Stomach smooth muscle (tissue), 2 donors: ENCODE measurements around the gene ADH1C.

Source experiments
- H3K27ac ChIP-seq: one replicate; pipeline ENCODE4 v1.7.0; 2013; ENCODE audit warnings: mild to moderate bottlenecking, low read length, inconsistent platforms
- H3K27me3 ChIP-seq, 2 donors: one replicate each; pipeline ENCODE4 v1.7.0; 2013; ENCODE audit warnings: low read length in 2 of 2; ENCODE audit not compliant: insufficient read depth in 2 of 2, control insufficient read depth in 1 of 2
- H3K36me3 ChIP-seq, 2 donors: one replicate each; pipeline ENCODE4 v1.7.0; 2013; ENCODE audit warnings: low read length in 2 of 2; ENCODE audit not compliant: control insufficient read depth in 2 of 2, insufficient read depth in 2 of 2
- H3K4me1 ChIP-seq: one replicate; pipeline ENCODE4 v1.7.0; 2013; ENCODE audit warnings: low read length; ENCODE audit not compliant: control insufficient read depth, insufficient read depth
- H3K4me3 ChIP-seq, 2 donors: one replicate each; pipeline ENCODE4 v1.7.0; 2013; ENCODE audit warnings: low read length in 2 of 2
- H3K9ac ChIP-seq, 2 donors: one replicate each; pipeline ENCODE4 v1.7.0; 2013; ENCODE audit warnings: low read length in 2 of 2, mild to moderate bottlenecking in 1 of 2
- H3K9me3 ChIP-seq, 2 donors: one replicate each; pipeline ENCODE4 v1.7.0; 2013; ENCODE audit warnings: low read length in 2 of 2; ENCODE audit not compliant: control insufficient read depth in 2 of 2
- donor health status: healthy.
- donor health status: Pancreatic carcinoma.

ADH1C gene

DNA sequence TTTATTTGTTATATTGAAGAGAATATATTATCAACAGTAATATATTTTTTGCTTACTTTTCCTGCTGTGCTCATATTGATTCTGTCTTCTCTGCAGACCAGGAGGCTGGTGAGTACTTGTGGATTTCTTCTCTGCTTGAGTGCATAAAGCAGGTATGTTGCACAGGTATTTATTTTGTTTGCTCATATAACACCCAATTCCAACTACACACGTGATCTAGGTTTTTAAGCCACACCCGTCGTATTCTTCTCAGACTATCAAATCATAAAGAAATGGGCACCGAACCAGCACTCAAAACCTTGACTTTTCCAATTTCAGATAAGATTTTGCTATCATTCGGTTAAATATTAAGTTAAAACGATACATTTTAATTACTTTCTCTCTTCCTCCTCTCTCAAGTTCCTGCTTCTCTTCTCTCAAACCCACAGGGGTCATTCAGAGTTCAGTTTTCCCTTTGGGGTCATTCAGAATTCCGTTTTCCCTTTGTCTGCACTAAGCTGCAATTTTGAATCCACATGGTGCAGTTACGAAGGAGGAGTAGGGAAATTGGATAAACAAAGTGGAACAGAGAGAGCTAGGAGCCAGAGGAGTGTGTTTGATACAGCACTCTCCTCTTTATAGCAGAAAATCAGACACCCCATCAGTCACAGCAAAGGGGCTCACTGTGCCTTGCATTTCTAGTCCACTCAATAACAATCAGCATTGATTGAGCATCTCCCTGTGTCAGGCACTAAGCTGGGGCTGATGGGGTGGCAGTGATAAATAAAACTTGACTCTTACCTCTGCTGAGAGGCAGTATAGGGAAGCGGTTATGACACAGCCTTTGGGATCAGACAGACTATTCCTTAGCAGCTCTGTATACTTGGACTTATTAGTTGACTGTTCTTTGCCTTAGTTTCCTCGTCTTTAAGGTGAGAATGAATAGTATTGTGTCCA lies at the start of gene ADH1C:
TSS of gene ADH1C (minus strand) at position 145 of the 936 bp plus-strand sequence. CDS start at position 74, 71 bp downstream.
- Histone ChIP-seq H3K4me1 (peaks cover 3% of the 10 kb centered on the region), H3K4me3 (no peak within 1 kb of the TSS)

DNA sequence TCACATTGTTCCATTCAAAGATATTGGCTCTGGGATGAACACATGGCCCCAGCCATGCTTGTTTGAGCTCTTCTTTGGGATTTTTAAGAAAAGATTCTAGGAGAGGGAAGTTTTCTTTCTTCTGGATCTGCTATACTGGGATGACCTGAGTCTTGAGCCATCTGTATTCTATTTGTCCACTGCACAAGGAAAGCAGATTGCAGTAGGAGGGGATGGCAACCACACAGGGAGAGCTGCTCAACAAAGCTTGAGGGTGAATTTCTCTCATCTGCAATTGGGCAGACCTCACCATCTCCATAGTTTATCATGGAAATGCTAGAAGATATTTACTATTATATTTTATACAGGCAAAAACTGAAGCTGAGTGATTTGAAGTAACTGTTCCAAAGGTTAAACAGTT lies 48.3 kb upstream of the ADH1C start:
- Histone ChIP-seq H3K4me3 (no peak overlapping the region), H3K36me3 (no peaks in the 10 kb centered on the region), H3K9me3 (no peaks in the 10 kb centered on the region), H3K9ac (no peak overlapping the region), H3K27me3 (no peaks in the 10 kb centered on the region), H3K27ac (no peak overlapping the region), H3K4me1 (no peaks in the 10 kb centered on the region)

More for the DNA sequence above, at the start of gene ADH1C:
- no peaks in the 10 kb centered on the region for H3K9me3 ChIP-seq
- no peak within 1 kb of the TSS for H3K9ac ChIP-seq
- no peaks in the 10 kb centered on the region for H3K36me3 ChIP-seq
- no peaks in the 10 kb centered on the region for H3K27me3 ChIP-seq
- no peak within 1 kb of the TSS for H3K27ac ChIP-seq

DNA sequence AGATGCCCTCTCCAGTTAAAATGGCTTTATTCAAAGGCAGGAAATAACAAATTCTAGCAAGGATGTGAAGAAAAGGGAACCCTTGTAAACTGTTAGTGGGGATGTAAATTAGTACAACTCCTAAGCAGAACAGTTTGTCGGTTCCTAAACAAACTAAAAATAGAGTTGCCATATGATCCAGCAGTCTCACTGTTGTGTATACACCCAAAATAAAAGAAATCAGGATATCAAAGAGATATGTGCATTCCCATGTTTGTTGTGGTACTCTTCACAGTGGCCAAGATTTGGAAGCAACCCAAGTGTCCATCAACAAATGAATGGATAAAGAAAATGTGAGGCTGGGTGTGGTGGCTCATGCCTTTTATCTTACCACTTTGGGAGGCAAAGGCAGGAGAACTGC lies 46.5 kb upstream of the ADH1C start:
- H3K27ac ChIP-seq = no peak overlapping the region
- no peak overlapping the region for H3K9ac ChIP-seq
- no peaks in the 10 kb centered on the region for H3K4me1 ChIP-seq
- no peaks in the 10 kb centered on the region for H3K9me3 ChIP-seq
- H3K4me3 ChIP-seq = no peak overlapping the region
- no peaks in the 10 kb centered on the region for H3K27me3 ChIP-seq
- H3K36me3 ChIP-seq = no peaks in the 10 kb centered on the region

DNA sequence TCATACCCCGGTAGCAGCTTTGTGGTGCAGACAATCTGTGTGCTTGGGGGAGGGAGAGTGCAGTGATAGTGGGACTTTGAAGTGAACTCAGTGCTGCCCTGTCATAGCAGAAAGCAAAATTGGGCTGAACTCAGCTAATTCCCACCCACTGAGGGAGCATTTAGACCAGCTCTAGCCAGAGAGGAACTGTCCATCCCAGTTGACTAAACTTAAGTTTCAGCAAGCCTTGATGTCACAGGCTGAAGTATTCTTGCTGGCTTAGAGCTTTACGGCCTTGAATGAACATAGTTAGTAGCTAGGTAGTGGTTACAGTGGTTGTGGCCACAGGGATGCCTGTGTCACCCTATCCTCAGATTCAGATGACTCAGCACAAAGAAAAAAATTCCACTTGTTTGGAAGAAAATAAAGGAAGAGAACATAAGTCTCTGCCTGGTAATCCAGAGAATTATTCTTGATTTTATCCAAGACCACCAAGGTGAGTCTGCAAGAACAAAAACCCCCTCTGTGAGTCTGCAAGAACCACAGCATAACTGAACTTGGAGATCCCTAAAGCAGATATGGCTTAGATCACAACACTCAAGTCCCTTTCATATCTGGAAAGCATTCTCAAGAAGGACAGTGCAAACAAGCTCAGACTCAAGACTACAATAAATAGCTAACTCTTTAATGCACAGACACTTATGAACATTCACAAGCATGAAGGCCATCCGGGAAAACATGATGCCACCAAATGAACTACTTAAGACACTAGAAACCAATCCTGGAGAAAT lies 43.2 kb upstream of the ADH1C start:
- Histone ChIP-seq H3K27me3 (no peaks in the 10 kb centered on the region), H3K4me3 (no peak overlapping the region), H3K9me3 (no peaks in the 10 kb centered on the region), H3K4me1 (no peaks in the 10 kb centered on the region), H3K9ac (no peak overlapping the region), H3K27ac (no peak overlapping the region), H3K36me3 (no peaks in the 10 kb centered on the region)

DNA sequence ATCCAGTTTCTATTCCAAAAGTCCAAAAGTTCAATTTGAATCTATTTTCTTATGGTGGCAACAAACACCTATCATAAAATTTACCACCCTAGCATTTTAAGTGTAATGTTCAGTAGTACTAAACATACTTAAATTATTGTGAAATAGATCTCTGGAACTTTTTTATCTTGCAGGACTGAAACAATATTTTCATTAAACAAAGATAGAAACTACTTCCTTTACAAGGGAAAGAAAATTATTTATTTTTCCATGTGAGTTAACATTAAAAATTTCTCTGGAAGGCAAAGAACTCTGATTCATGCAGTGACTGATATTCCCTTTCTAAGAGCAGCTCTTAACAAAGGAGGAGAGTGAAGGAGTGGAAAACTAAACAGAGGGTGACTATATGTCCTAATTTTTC lies 42.4 kb upstream of the ADH1C start:
- no peak overlapping the region for H3K9ac ChIP-seq
- no peak overlapping the region for H3K4me3 ChIP-seq
- no peaks in the 10 kb centered on the region for H3K9me3 ChIP-seq
- no peaks in the 10 kb centered on the region for H3K36me3 ChIP-seq
- H3K27me3 ChIP-seq = no peaks in the 10 kb centered on the region
- H3K27ac ChIP-seq = no peak overlapping the region
- H3K4me1 ChIP-seq = no peaks in the 10 kb centered on the region

DNA sequence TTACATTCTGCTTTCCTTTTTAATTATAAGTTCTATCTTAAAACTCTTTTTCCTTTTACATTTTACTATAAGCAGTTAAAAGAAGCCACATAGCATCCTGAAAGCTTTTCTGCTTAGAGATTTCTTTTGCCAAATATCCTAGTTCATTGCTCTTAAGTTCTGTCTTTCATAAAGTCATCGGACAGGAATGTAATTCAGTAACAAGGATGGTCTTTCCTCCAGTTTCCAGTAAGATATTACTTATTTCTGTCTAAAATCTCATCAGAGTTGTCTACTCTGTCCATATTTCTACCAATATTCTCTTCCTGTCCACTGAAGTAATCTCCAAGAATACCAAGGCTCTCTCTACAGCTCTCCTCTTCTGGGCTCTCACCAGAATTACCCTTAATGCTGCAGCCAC lies 37.5 kb upstream of the ADH1C start:
- Histone ChIP-seq H3K27ac (no peak overlapping the region), H3K4me1 (no peaks in the 10 kb centered on the region)

DNA sequence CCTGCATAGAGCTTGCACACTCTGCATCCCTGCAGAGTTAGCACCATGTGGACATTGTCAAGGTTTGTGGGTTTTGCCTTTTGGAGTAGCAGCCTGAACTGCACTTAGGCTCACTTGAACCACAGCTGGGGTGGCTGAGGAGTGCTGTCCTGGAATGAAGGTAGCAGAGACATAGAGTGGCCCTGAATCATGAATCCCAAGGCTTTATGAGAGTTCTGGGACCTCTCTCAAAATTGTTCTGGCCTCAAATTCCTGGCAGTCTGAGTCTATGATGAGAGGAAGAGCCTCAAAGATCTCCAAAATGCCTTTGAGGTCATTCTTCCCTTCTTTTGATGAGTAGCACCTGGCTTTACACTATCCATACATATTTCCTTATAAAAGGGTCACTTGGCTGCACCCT lies 37.1 kb upstream of the ADH1C start:
- no peaks in the 10 kb centered on the region for H3K27me3 ChIP-seq
- no peaks in the 10 kb centered on the region for H3K9me3 ChIP-seq
- no peaks in the 10 kb centered on the region for H3K4me1 ChIP-seq
- H3K4me3 ChIP-seq = no peak overlapping the region
- H3K36me3 ChIP-seq = no peaks in the 10 kb centered on the region
- no peak overlapping the region for H3K9ac ChIP-seq
- no peak overlapping the region for H3K27ac ChIP-seq

More for the DNA sequence above, 37.5 kb upstream of the ADH1C start:
- no peaks in the 10 kb centered on the region for H3K27me3 ChIP-seq
- H3K4me3 ChIP-seq = no peak overlapping the region
- no peak overlapping the region for H3K9ac ChIP-seq
- no peaks in the 10 kb centered on the region for H3K36me3 ChIP-seq
- H3K9me3 ChIP-seq = no peaks in the 10 kb centered on the region

DNA sequence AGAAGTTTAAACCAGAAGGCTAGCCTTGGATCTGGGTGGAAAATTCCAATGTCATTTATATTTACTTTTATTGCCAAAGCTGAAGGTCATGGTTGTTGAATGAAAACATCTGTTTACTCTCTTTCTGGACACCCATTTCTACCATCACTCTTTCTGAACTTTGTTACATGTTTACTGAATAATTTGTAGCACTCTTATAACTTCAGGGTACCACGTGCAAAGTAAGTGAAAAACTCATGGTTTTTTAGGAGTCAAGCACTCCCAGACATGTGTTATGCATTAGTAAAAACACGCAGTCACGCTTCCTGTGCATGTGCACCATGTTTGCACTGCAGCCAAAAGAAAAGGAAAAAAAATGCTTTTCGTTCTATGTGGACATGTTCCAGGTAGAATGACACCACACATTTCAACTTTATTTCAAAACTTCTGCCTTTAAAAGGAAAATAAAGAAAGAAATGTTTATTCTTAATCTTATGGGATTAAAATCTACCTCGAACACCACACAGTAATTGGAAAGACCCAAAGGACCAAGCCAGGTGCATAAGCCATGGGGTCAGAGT lies 31.4 kb upstream of the ADH1C start:
- no peaks in the 10 kb centered on the region for H3K36me3 ChIP-seq
- H3K9ac ChIP-seq = no peak overlapping the region
- H3K4me1 ChIP-seq = peaks cover 4% of the 10 kb centered on the region
- H3K9me3 ChIP-seq = no peaks in the 10 kb centered on the region
- H3K4me3 ChIP-seq = no peak overlapping the region
- H3K27me3 ChIP-seq = no peaks in the 10 kb centered on the region
- H3K27ac ChIP-seq = no peak overlapping the region

DNA sequence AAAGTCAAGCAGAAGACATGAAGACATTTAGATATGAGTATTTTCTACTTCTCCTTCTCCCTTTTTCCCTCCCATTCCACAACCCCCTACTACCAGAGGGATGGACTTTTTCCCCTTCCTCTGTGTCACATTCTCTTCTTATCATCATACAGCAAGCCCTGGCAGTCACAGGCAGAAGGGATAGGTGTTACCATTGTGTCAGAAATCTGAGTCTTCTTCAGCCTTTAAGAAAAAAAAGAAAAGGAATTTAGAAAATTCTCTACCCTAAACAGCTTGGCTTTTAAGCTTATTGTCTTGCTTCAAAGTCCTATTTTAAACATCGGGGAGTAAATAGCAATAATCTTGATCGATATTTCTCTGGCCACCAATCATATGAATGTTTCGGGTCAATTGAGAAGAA lies 30.9 kb upstream of the ADH1C start:
- Histone ChIP-seq H3K27me3 (no peaks in the 10 kb centered on the region), H3K4me3 (no peak overlapping the region), H3K9ac (no peak overlapping the region), H3K36me3 (no peaks in the 10 kb centered on the region), H3K4me1 (peaks cover 4% of the 10 kb centered on the region), H3K27ac (peak overlapping the region; percentile 8), H3K9me3 (no peaks in the 10 kb centered on the region)

DNA sequence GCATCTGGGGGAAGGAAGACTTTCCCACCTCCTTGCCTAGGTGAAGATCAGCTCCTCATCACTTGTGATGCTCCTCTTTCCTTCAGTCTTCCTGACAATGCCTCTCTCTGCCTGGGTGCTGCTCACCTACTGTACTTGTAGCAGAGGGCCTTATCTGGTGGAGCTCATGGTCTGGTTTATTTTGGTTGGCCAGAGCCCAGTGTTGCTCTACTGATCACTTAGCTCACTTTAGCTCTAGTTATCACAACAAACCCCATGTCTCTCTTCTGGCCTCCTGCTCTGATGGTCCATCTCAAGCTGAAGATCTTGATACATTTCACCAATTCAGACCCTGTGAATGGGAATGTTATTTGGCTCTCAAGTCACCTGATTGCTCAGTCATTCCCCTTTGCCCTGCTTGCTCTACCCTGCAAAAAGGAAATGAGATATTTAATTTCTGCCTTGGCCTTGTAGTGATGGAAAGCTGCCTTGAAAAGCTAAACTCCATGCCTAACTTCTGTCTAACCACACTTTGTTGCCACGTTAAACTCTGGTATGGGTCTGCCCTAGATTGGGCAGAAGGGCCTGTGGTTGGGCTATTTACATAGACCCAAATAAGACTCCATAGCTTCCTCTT lies 30.3 kb upstream of the ADH1C start:
- peak overlapping the region; percentile 8 for H3K27ac ChIP-seq

More for the DNA sequence above, 30.3 kb upstream of the ADH1C start:
- Histone ChIP-seq H3K4me1 (peaks cover 4% of the 10 kb centered on the region), H3K36me3 (no peaks in the 10 kb centered on the region), H3K9ac (no peak overlapping the region), H3K27me3 (no peaks in the 10 kb centered on the region), H3K4me3 (no peak overlapping the region), H3K9me3 (no peaks in the 10 kb centered on the region)
